HepG2 (cell line): ENCODE data around the gene EGF. TPM values are rescaled to one million over a fixed set of nuclear protein-coding genes. Genes with fewer than 3 reads are reported as not detected.

Experiments used
- ATAC-seq: fragments of 200-7000 bp; cut with Tn5 transposase; 3 replicates; pipeline ENCODE4 v1.9.1; 2020; ENCODE audit warnings: mild to moderate bottlenecking, moderate library complexity
- BruUV-seq: library from RNA; stranded (reverse); fragments of 400-500 nt; replicated peaks from 2 replicates; lab custom pipeline; 2021; lab: Mats Ljungman, UMichigan
- CTCF ChIA-PET: fragments of 300-600 bp; formaldehyde crosslinking; extraction: SDS; loops from one replicate; lab custom pipeline; 2021; ENCODE audit warnings: low total read pairs, inconsistent platforms, low intra/inter-chr PET ratio; lab: Yijun Ruan, JAX
- POLR2A ChIA-PET: fragments of 350-600 bp; sonication (Branson Sonifier 250); formaldehyde crosslinking; loops from one replicate; lab custom pipeline; 2020; ENCODE audit warnings: antibody characterized with exemption, inconsistent platforms; lab: Yijun Ruan, JAX
- DNase-seq: peaks from one replicate; pipeline ENCODE4 v3.0.0-alpha.2; 2015; ENCODE audit warnings: low spot score
- FAIRE-seq: peaks from 3 replicates; lab custom pipeline; 2011; peaks lifted over from hg19 to GRCh38; lab: Jason Lieb, UNC
- H2AFZ ChIP-seq: one replicate; pipeline ENCODE4 v1.6.1; 2011; ENCODE audit warnings: low read length, inconsistent platforms
- H3K27ac ChIP-seq: fragments of 300-600 bp; 3 replicates; pipeline ENCODE4 v1.8.0; 2011; ENCODE audit warnings: mixed run types, mild to moderate bottlenecking, mixed read lengths, low read length, inconsistent platforms; ENCODE audit not compliant: insufficient read depth; ENCODE audit errors: extremely low read length
- H3K27me3 ChIP-seq, 2 experiments: fragments of 200-600 bp in 1 of 2; 2 replicates in 1 of 2; 3 replicates in 1 of 2; pipeline versions ENCODE4 v1.6.0 to v1.8.0; 2011; ENCODE audit warnings: low read length in 2 of 2, mild to moderate bottlenecking in 2 of 2, moderate library complexity in 2 of 2, inconsistent platforms in 1 of 2; ENCODE audit not compliant: insufficient read depth in 2 of 2, control insufficient read depth in 1 of 2
- H3K36me3 ChIP-seq, 2 experiments: fragments of 200-600 bp in 1 of 2; replicated peaks in 1 of 2; 2 replicates in 1 of 2; 3 replicates in 1 of 2; pipeline versions ENCODE4 v1.5.1 to v1.8.0; 2011; ENCODE audit warnings: low read length in 2 of 2, inconsistent platforms in 1 of 2; ENCODE audit not compliant: insufficient read depth in 2 of 2, control insufficient read depth in 1 of 2
- H3K4me1 ChIP-seq: 2 replicates; pipeline ENCODE4 v1.5.1; 2012; ENCODE audit warnings: low read length, inconsistent platforms; ENCODE audit not compliant: insufficient read depth
- H3K4me2 ChIP-seq: 2 replicates; pipeline ENCODE4 v1.6.0; 2011; ENCODE audit warnings: low read depth, low read length, inconsistent platforms
- H3K4me3 ChIP-seq, 3 experiments: fragments of 200-600 bp in 1 of 3; sonication (generic), shearing (Covaris generic) in 1 of 3; replicated peaks in 1 of 3; 2 replicates each; pipeline ENCODE4 v1.5.1; 2011 to 2016; ENCODE audit warnings: low read length in 3 of 3, inconsistent platforms in 2 of 3, low read depth in 2 of 3, mild to moderate bottlenecking in 2 of 3, control low read depth in 1 of 3, mixed read lengths in 1 of 3; ENCODE audit not compliant: insufficient read depth in 1 of 3
- H3K79me2 ChIP-seq: one replicate; pipeline ENCODE4 v1.6.1; 2011; ENCODE audit warnings: low read length, inconsistent platforms; ENCODE audit not compliant: insufficient read depth
- H3K9ac ChIP-seq: 2 replicates; pipeline ENCODE4 v1.6.0; 2011; ENCODE audit warnings: mild to moderate bottlenecking, low read depth, low read length, inconsistent platforms; ENCODE audit not compliant: insufficient read depth
- H3K9me3 ChIP-seq: 2 replicates; pipeline ENCODE4 v1.5.1; 2012; ENCODE audit warnings: mild to moderate bottlenecking, low read length
- H4K20me1 ChIP-seq: 2 replicates; pipeline ENCODE4 v1.6.0; 2011; ENCODE audit warnings: inconsistent platforms, mild to moderate bottlenecking, low read length, moderate library complexity; ENCODE audit not compliant: insufficient read depth
- GABPA ChIP-seq, 2 experiments: IDR thresholded peaks; 2 replicates each; pipeline ENCODE4 v1.6.1; 2011 to 2016; ENCODE audit warnings: low read depth in 2 of 2, low read length in 1 of 2, missing biosample characterization in 1 of 2, missing genetic modification characterization in 1 of 2
- JUN ChIP-seq: sonication (generic); formaldehyde crosslinking; IDR thresholded peaks from 2 replicates; pipeline ENCODE4 v1.4.0; 2020; ENCODE audit warnings: mild to moderate bottlenecking, missing genetic modification reagents
- KLF15 ChIP-seq: sonication (generic); formaldehyde crosslinking; IDR thresholded peaks from 2 replicates; pipeline ENCODE4 v1.8.1; 2023; ENCODE audit warnings: borderline replicate concordance, mild to moderate bottlenecking, inconsistent platforms, missing genetic modification reagents, mixed read lengths
- MAFK ChIP-seq, 2 experiments: IDR thresholded peaks in 1 of 2; conservative IDR thresholded peaks in 1 of 2; 2 replicates each; pipeline ENCODE4 v1.6.1; 2011; ENCODE audit warnings: improper control_type of control experiment in 2 of 2, low read length in 2 of 2
- RFX1 ChIP-seq: fragments of 450-650 bp; IDR thresholded peaks from 2 replicates; pipeline ENCODE4 v1.6.1; 2017
- SMC3 ChIP-seq: IDR thresholded peaks from 2 replicates; pipeline ENCODE4 v1.6.1; 2011; ENCODE audit warnings: low read length, improper control_type of control experiment
- STAG1 ChIP-seq: sonication (generic); formaldehyde crosslinking; IDR thresholded peaks from 2 replicates; pipeline ENCODE4 v1.4.0; 2020; ENCODE audit warnings: missing genetic modification reagents
- ZNF180 ChIP-seq: sonication (generic); formaldehyde crosslinking; IDR thresholded peaks from 2 replicates; pipeline ENCODE4 v1.4.0; 2020; ENCODE audit warnings: low read depth, missing genetic modification reagents, borderline replicate concordance
- ZNF280B ChIP-seq: sonication (generic); formaldehyde crosslinking; IDR thresholded peaks from 2 replicates; pipeline ENCODE4 v1.5.0; 2020; ENCODE audit warnings: missing genetic modification reagents, mild to moderate bottlenecking, borderline replicate concordance
- ZNF33B ChIP-seq: sonication (generic); formaldehyde crosslinking; IDR thresholded peaks from 2 replicates; pipeline ENCODE4 v1.5.1; 2020; ENCODE audit warnings: mild to moderate bottlenecking, missing genetic modification reagents
- WGBS: methylation state at CpG from one replicate; pipeline ENCODE4 v1.1.6; 2017; ENCODE audit warnings: low lambda C conversion rate; 5-methylcytosine and 5-hydroxymethylcytosine counted together
- in situ Hi-C: cut with HindIII; loops from 2 replicates; pipeline ENCODE4 v1.10.0; 2017; ENCODE audit warnings: low pct_unique_long_range_greater_than_20kb; ENCODE audit not compliant: extremely low pct_ligation_motif_present
- intact Hi-C: fragments of 100-400 bp; cut with micrococcal nuclease; formaldehyde crosslinking; loops from one replicate; pipeline ENCODE4 v1.10.0; 2022; ENCODE audit not compliant: unreplicated experiment
- polyA plus RNA-seq, 8 experiments: library from polyadenylated mRNA; depleted of rRNA in 3 of 8; stranded (reverse) in 7 of 8; unstranded in 1 of 8; fragments of >200 nt; fragmentation: Illumina TruSeq in 4 of 8; extraction: Trizol in 4 of 8; gene quantifications; 2 replicates each; pipeline versions ENCODE4 v1.2.1 to v1.2.3, GENCODE V29; 2011 to 2016; ENCODE audit warnings: low read depth in 4 of 8, missing spikeins in 1 of 8, mixed read lengths in 1 of 8; ENCODE audit not compliant: insufficient read depth in 1 of 8
- total RNA-seq, 5 experiments: library from RNA; depleted of rRNA; stranded (reverse); fragments of >200 nt; fragmentation: Illumina TruSeq; extraction: Trizol; gene quantifications; 2 replicates each; pipeline ENCODE4 v1.2.3, GENCODE V29; 2016; ENCODE audit warnings: low read depth in 1 of 5
- TF ChIP-seq, protein P1 (sequence below): sonication (generic); formaldehyde crosslinking; IDR thresholded peaks from 2 replicates; pipeline ENCODE4 v1.8.1; 2023; ENCODE audit warnings: mild to moderate bottlenecking, missing genetic modification reagents
- TF ChIP-seq, protein P2 (sequence below): sonication (generic); formaldehyde crosslinking; IDR thresholded peaks from 2 replicates; pipeline ENCODE4 v1.9.0; 2021; ENCODE audit warnings: missing genetic modification reagents, borderline replicate concordance
- TF ChIP-seq, protein P3 (sequence below): sonication (generic); formaldehyde crosslinking; IDR thresholded peaks from 2 replicates; pipeline ENCODE4 v1.5.0; 2020; ENCODE audit warnings: mild to moderate bottlenecking, missing genetic modification reagents, moderate library complexity

EGF gene
- total and polyA plus RNA-seq, 2 of the 13 experiments (the other 11 are each of a cell fraction or from before 2014, with no cell fraction given): 0.07 to 0.08 TPM

DNA sequence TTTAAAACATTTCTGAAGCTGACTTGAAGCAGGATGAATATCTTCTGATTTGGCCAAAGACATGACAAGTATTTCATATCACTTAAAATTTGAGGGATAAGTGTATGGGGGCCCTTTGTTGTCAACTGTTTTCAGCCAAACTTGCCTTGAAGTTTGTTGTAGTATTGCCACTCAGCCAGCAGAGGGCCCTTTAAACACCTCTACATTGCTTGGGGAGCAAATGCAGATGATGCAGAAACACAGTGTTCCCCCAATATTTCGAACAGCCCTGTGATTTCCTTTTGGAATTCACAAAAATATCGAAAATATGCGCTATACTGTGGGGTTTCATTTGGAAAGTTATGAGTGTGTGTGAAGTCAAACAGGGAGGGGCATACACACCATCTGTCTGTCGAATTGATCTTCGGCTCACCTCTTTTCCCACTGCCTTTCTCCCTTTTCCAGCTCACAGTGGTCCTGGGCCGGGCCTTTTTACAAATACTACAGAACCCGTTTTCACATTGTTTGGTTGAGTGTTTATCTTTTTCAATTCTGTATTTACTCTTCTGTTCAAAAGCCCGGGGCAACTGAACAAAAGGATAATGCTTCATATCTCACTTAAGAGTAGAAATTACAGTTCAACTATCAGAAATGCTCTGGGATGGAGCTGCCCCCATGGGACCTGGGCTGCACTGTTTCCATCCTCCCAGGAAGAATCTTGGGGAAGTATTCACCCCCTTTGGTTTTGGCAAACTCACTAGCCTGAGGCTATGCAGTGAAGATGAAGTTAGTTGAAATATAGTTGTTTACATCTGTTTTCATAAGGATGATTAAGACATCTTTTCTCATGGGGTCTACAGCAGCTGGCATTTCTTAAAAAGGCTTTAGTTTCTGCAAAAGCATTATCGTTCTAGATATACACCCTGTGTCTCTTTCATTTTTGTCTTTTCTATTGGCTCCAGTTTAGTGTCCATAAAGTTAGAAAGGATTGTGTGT is 137.6 kb downstream of the EGF start:
- Histone ChIP-seq H3K4me2 (no peak overlapping the region), H4K20me1 (no peaks in the 10 kb centered on the region), H3K9me3 (no peaks in the 10 kb centered on the region), H3K27ac (no peak overlapping the region), H2AFZ (no peak overlapping the region), H3K9ac (no peak overlapping the region), H3K79me2 (no peaks in the 10 kb centered on the region), H3K27me3 (no peaks in the 10 kb centered on the region), H3K36me3 (peaks cover 0 to 7% of the 10 kb centered on the region in 2 experiments; a peak in 3 of 5 replicates), H3K4me3 (no peak overlapping the region), H3K4me1 (peaks cover 6% of the 10 kb centered on the region)
- ChIA-PET CTCF (interaction anchor here (0.8 to 2.6 kb wide), 2 partner anchors 161 to 1982 kb away, joined by 3 to 26 read pairs; no protein-coding TSS in a partner anchor), POLR2A (no interaction called here)
- in situ Hi-C loops (loop anchor here (5.0 kb wide), 1 partner anchor 157 kb away; no protein-coding TSS in a partner anchor), intact Hi-C loops (loop anchor here (1.0 to 5.0 kb wide), 2 partner anchors 147 to 161 kb away; partner anchors contain the start of gene ELOVL6)
- DNase-seq: peak; percentile 30
- peak; percentile 59; the same call in 2 of the 3 replicates for ATAC-seq
- BruUV-seq: TSS peak; percentile 37
- 67% methylated on average over 9 of the region's 9 CpGs for WGBS
- peak; percentile 79 for FAIRE-seq
- TF ChIP-seq JUN (CRISPR knock-in tag): no peak
- TF ChIP-seq, protein P1, sequence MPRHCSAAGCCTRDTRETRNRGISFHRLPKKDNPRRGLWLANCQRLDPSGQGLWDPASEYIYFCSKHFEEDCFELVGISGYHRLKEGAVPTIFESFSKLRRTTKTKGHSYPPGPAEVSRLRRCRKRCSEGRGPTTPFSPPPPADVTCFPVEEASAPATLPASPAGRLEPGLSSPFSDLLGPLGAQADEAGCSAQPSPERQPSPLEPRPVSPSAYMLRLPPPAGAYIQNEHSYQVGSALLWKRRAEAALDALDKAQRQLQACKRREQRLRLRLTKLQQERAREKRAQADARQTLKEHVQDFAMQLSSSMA (CRISPR knock-in tag): no peak
- no peak for TF ChIP-seq GABPA (IDR thresholded peaks at IDR 0.05; ENCODE audit: low read depth, low read length)
- no peak for TF ChIP-seq GABPA (CRISPR knock-in tag; IDR thresholded peaks at IDR 0.05; ENCODE audit: low read depth)
- peak; percentile 62 for TF ChIP-seq STAG1 (CRISPR knock-in tag)
- TF ChIP-seq ZNF280B (CRISPR knock-in tag): no peak
- TF ChIP-seq ZNF180 (CRISPR knock-in tag): no peak
- TF ChIP-seq, protein P2, sequence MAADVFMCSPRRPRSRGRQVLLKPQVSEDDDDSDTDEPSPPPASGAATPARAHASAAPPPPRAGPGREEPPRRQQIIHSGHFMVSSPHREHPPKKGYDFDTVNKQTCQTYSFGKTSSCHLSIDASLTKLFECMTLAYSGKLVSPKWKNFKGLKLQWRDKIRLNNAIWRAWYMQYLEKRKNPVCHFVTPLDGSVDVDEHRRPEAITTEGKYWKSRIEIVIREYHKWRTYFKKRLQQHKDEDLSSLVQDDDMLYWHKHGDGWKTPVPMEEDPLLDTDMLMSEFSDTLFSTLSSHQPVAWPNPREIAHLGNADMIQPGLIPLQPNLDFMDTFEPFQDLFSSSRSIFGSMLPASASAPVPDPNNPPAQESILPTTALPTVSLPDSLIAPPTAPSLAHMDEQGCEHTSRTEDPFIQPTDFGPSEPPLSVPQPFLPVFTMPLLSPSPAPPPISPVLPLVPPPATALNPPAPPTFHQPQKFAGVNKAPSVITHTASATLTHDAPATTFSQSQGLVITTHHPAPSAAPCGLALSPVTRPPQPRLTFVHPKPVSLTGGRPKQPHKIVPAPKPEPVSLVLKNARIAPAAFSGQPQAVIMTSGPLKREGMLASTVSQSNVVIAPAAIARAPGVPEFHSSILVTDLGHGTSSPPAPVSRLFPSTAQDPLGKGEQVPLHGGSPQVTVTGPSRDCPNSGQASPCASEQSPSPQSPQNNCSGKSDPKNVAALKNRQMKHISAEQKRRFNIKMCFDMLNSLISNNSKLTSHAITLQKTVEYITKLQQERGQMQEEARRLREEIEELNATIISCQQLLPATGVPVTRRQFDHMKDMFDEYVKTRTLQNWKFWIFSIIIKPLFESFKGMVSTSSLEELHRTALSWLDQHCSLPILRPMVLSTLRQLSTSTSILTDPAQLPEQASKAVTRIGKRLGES (CRISPR knock-in tag): no peak
- TF ChIP-seq ZNF33B (CRISPR knock-in tag): no peak
- TF ChIP-seq, protein P3, sequence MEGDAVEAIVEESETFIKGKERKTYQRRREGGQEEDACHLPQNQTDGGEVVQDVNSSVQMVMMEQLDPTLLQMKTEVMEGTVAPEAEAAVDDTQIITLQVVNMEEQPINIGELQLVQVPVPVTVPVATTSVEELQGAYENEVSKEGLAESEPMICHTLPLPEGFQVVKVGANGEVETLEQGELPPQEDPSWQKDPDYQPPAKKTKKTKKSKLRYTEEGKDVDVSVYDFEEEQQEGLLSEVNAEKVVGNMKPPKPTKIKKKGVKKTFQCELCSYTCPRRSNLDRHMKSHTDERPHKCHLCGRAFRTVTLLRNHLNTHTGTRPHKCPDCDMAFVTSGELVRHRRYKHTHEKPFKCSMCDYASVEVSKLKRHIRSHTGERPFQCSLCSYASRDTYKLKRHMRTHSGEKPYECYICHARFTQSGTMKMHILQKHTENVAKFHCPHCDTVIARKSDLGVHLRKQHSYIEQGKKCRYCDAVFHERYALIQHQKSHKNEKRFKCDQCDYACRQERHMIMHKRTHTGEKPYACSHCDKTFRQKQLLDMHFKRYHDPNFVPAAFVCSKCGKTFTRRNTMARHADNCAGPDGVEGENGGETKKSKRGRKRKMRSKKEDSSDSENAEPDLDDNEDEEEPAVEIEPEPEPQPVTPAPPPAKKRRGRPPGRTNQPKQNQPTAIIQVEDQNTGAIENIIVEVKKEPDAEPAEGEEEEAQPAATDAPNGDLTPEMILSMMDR (CRISPR knock-in tag): peak; percentile 69
- peak; percentile 73 for TF ChIP-seq SMC3
- TF ChIP-seq KLF15 (CRISPR knock-in tag): no peak
- no peak for TF ChIP-seq MAFK (conservative IDR thresholded peaks at IDR 0.05 in 1 of 2, IDR thresholded peaks at IDR 0.05 in 1 of 2; ENCODE audit: low read length in 2 of 2)
- TF ChIP-seq RFX1: no peak
